WERI-Rb-1 (cell line): ENCODE data around the gene GRID1.

Experiments used
- DNase-seq: peaks from one replicate; pipeline ENCODE4 v3.0.0-alpha.2; 2020
- H3K27ac ChIP-seq: fragments of 250-450 bp; sonication (Bioruptor Pico); 2 replicates; pipeline ENCODE4 v1.5.1; 2020; ENCODE audit warnings: mild to moderate bottlenecking, moderate library complexity
- H3K27me3 ChIP-seq: fragments of 250-450 bp; sonication (Bioruptor Pico); 2 replicates; pipeline ENCODE4 v1.5.1; 2021; ENCODE audit warnings: mild to moderate bottlenecking, low read depth, moderate library complexity; ENCODE audit not compliant: insufficient read depth, severe bottlenecking
- H3K36me3 ChIP-seq: fragments of 250-450 bp; sonication (Bioruptor Pico); 2 replicates; pipeline ENCODE4 v1.5.1; 2020; ENCODE audit warnings: mild to moderate bottlenecking, moderate library complexity
- H3K4me3 ChIP-seq: 2 replicates; pipeline ENCODE4 v1.5.1; 2011; ENCODE audit warnings: low read depth, mild to moderate bottlenecking, control low read depth, low read length
- H3K9me3 ChIP-seq: fragments of 250-450 bp; sonication (Bioruptor Pico); 2 replicates; pipeline ENCODE4 v1.5.1; 2021; ENCODE audit warnings: mild to moderate bottlenecking, moderate library complexity; ENCODE audit not compliant: severe bottlenecking
- TF ChIP-seq, protein P1 (sequence below): IDR thresholded peaks from 2 replicates; pipeline ENCODE4 v1.5.1; 2011; ENCODE audit warnings: low read depth, mild to moderate bottlenecking, control low read depth, inconsistent platforms, low read length

GRID1 gene

DNA sequence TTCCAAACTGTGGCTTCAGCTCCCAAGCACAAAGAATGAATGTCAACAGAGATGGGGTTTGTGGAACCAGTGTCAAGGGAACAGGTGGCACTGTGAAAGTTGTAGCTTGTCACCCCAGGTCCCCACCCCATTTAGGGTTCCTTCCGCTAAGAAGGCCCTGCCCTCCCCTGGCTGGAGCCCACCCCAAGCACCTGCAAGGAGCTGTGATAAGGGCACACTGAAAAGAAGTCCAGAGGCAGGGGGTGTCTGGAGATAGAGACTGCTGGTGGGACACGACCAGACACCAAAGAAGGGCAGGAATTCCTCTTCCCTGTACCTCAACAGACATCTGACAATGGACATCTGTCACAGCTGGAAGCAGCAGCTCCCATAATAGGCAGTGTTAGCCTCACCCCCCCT lies 4.5 kb downstream of the GRID1 start:
- DNase-seq, result no peak
- H3K27me3 ChIP-seq, result peaks cover 63% of the 10 kb centered on the region
- TF ChIP-seq, protein P1, sequence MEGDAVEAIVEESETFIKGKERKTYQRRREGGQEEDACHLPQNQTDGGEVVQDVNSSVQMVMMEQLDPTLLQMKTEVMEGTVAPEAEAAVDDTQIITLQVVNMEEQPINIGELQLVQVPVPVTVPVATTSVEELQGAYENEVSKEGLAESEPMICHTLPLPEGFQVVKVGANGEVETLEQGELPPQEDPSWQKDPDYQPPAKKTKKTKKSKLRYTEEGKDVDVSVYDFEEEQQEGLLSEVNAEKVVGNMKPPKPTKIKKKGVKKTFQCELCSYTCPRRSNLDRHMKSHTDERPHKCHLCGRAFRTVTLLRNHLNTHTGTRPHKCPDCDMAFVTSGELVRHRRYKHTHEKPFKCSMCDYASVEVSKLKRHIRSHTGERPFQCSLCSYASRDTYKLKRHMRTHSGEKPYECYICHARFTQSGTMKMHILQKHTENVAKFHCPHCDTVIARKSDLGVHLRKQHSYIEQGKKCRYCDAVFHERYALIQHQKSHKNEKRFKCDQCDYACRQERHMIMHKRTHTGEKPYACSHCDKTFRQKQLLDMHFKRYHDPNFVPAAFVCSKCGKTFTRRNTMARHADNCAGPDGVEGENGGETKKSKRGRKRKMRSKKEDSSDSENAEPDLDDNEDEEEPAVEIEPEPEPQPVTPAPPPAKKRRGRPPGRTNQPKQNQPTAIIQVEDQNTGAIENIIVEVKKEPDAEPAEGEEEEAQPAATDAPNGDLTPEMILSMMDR, result no peak
- H3K27ac ChIP-seq, result no peak overlapping the region
- no peak overlapping the region for H3K4me3 ChIP-seq
- no peaks in the 10 kb centered on the region for H3K9me3 ChIP-seq
- no peaks in the 10 kb centered on the region for H3K36me3 ChIP-seq

DNA sequence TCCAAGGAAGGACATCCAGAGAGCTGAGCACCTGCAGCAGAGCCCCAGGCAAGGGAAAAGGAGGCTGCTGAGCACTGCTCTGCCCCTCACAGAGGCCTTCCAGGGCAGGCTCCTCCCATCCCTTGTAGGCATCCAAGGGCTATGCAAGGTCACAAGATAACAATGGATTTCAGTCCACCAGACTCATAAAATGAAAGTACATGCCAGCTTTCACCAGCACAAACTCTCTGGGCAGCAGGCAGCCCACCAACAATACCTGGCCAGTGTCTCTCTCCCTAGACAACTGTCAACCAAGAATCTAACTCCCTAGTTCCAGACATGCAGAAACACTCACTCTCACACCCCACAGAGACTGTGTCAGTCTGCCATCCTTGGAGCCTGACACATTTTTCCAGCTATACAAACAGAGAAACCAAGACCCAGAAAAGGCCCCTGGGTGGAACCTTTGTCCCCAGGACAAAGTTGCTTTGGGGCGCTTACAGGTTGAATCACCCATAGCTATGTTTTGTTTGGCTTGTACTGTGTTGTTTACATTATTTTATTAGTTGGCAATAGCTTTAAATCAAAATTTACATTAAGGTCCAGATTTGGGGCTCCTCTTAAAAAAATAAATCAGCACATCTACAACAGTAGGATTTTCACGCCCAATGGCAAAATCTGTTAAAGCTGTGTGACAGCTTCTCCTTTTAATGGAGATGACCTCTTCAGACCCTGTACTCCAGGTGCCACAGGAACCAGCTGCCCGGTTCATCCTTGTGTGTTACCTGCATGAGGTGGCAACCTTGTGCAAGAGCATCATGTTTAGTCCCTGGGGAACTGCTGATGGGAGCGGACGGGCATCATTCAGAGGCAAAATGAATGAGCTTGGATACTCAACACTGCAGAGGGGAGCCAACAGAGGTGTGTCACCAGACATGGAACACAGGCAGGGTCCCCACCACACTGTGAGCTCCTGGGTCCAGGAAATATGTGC lies 5.2 kb downstream of the GRID1 start:
- Histone ChIP-seq H3K36me3 (no peaks in the 10 kb centered on the region), H3K4me3 (no peak overlapping the region), H3K9me3 (no peaks in the 10 kb centered on the region), H3K27ac (no peak overlapping the region), H3K27me3 (peaks cover 60% of the 10 kb centered on the region)
- no peak for DNase-seq
- TF ChIP-seq, protein P1, result no peak

DNA sequence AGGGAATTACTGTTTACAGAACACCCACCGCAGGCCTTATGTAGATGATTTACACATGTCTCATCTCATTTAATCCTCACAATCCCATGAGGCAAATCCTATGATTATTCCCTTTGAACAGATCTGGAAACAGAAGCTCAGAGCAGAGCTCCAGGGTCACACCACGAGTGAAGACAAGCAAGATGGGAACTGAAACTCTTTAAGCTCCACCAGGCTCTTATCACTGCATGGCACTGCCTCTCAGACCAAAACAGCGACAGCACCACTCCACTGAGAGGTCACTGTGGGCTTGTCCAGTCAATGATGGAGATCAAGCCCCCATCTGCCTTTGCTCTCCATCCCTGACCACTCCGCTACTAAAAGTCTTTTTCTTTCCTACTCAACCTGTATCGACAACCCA lies 5.9 kb downstream of the GRID1 start:
- H3K27ac ChIP-seq, result no peak overlapping the region
- TF ChIP-seq, protein P1, result no peak
- no peaks in the 10 kb centered on the region for H3K9me3 ChIP-seq
- no peaks in the 10 kb centered on the region for H3K36me3 ChIP-seq
- no peak overlapping the region for H3K4me3 ChIP-seq
- peaks cover 53% of the 10 kb centered on the region for H3K27me3 ChIP-seq
- DNase-seq, result peak; percentile 27

- Histone ChIP-seq H3K9me3 (no peaks in the 10 kb centered on the region), H3K36me3 (no peaks in the 10 kb centered on the region), H3K4me3 (no peak overlapping the region), H3K27me3 (peaks cover 46% of the 10 kb centered on the region), H3K27ac (no peak overlapping the region)
- DNase-seq, result no peak
- TF ChIP-seq, protein P1, result no peak
Measured at GRCh38 chr10:86359954-86360353, 6.6 kb downstream of the GRID1 start.

- Histone ChIP-seq H3K27ac (no peak overlapping the region), H3K4me3 (no peak overlapping the region), H3K9me3 (no peaks in the 10 kb centered on the region), H3K27me3 (peaks cover 38% of the 10 kb centered on the region), H3K36me3 (no peaks in the 10 kb centered on the region)
- DNase-seq, result no peak
- TF ChIP-seq, protein P1, result no peak
Measured at GRCh38 chr10:86359111-86359510, 7.5 kb downstream of the GRID1 start.
